Lower leg skin (tissue), 3 donors: Measurements from ENCODE around the gene HOXB7.

Experiments used
- POLR2A ChIP-seq, 2 donors: fragments of 450-650 bp; IDR thresholded peaks; one replicate each; pipeline ENCODE4 v1.6.1; 2016 to 2017; ENCODE audit warnings: antibody characterized with exemption in 2 of 2, mild to moderate bottlenecking in 1 of 2, moderate library complexity in 1 of 2
- TF ChIP-seq, protein P1 (sequence below), 3 donors: fragments of 450-650 bp; IDR thresholded peaks; one replicate each; pipeline ENCODE4 v1.5.1; 2016; ENCODE audit warnings: antibody characterized with exemption in 3 of 3, mild to moderate bottlenecking in 3 of 3, moderate library complexity in 2 of 3

DNA sequence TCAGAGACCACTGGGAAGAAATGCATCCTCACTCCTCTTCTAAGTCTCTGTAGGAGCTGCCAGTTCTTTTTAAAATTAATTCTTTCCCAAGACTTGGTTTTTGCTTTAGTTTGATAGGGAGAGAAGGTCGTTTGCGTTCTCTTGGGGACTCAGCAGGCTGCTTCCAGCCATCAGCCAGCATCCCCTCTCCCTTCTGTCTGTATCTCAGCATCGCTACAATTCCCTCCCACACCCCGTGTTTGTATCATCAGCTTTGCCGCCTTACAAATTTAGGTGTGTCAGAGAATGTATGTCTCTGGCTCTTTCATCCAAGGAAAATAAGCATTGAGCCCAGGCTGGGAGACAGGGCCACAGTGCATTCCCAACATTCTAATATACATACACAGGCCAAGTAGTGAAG, 11.5 kb downstream of the HOXB7 start:
- TF ChIP-seq, protein P1, sequence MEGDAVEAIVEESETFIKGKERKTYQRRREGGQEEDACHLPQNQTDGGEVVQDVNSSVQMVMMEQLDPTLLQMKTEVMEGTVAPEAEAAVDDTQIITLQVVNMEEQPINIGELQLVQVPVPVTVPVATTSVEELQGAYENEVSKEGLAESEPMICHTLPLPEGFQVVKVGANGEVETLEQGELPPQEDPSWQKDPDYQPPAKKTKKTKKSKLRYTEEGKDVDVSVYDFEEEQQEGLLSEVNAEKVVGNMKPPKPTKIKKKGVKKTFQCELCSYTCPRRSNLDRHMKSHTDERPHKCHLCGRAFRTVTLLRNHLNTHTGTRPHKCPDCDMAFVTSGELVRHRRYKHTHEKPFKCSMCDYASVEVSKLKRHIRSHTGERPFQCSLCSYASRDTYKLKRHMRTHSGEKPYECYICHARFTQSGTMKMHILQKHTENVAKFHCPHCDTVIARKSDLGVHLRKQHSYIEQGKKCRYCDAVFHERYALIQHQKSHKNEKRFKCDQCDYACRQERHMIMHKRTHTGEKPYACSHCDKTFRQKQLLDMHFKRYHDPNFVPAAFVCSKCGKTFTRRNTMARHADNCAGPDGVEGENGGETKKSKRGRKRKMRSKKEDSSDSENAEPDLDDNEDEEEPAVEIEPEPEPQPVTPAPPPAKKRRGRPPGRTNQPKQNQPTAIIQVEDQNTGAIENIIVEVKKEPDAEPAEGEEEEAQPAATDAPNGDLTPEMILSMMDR (IDR thresholded peaks at IDR 0.05), result no peak
- no peak for TF ChIP-seq POLR2A (IDR thresholded peaks at IDR 0.05)
